Endothelial cell of umbilical vein (primary cell): Measurements from ENCODE around the gene PNKD. TPM values are rescaled to one million over a fixed set of nuclear protein-coding genes. Genes with fewer than 3 reads are reported as not detected.

ENCODE experiments used
- BruUV-seq: library from RNA; stranded (reverse); fragments of 400-500 nt; replicated peaks from 2 replicates; lab custom pipeline; 2021; lab: Mats Ljungman, UMichigan
- CTCF ChIA-PET: fragments of 300-600, 350-600 bp; sonication (Branson Sonifier 250); formaldehyde crosslinking; loops from one replicate; lab custom pipeline; 2021; ENCODE audit warnings: antibody characterized with exemption, inconsistent platforms; lab: Charles Lee
- POLR2A ChIA-PET: fragments of 300-600, 350-600 bp; sonication (Branson Sonifier 250); formaldehyde crosslinking; loops from one replicate; lab custom pipeline; 2021; ENCODE audit warnings: antibody characterized with exemption, inconsistent platforms; lab: Charles Lee
- DNase-seq: peaks from one replicate; pipeline ENCODE4 v3.0.0-alpha.2; 2011; ENCODE audit warnings: low read depth, low spot score
- FAIRE-seq: peaks from 2 replicates; lab custom pipeline; 2011; peaks lifted over from hg19 to GRCh38; lab: Jason Lieb, UNC
- H2AFZ ChIP-seq: 2 replicates; pipeline ENCODE4 v1.6.0; 2012; ENCODE audit warnings: low read depth, low read length, control low read depth, inconsistent platforms
- H3K27ac ChIP-seq: 2 replicates; pipeline ENCODE4 v1.5.1; 2011; ENCODE audit warnings: low read depth, mild to moderate bottlenecking, control low read depth, low read length, moderate library complexity; ENCODE audit not compliant: insufficient read depth
- H3K27me3 ChIP-seq, 2 experiments: 2 replicates each; pipeline versions ENCODE4 v1.6.0 to v1.6.1; 2011; ENCODE audit warnings: low read length in 2 of 2, mixed read lengths in 1 of 2; ENCODE audit not compliant: control insufficient read depth in 2 of 2, insufficient read depth in 2 of 2
- H3K36me3 ChIP-seq, 2 experiments: 2 replicates in 1 of 2; 3 replicates in 1 of 2; pipeline ENCODE4 v1.5.1; 2011; ENCODE audit warnings: low read length in 2 of 2, mild to moderate bottlenecking in 1 of 2, moderate library complexity in 1 of 2; ENCODE audit not compliant: control insufficient read depth in 2 of 2, insufficient read depth in 2 of 2; ENCODE audit errors: extremely low read depth in 1 of 2
- H3K4me1 ChIP-seq: 3 replicates; pipeline ENCODE4 v1.5.1; 2011; ENCODE audit warnings: mild to moderate bottlenecking, low read length; ENCODE audit not compliant: control insufficient read depth, insufficient read depth; ENCODE audit errors: extremely low read depth
- H3K4me2 ChIP-seq: 2 replicates; pipeline ENCODE4 v1.6.1; 2011; ENCODE audit warnings: low read length, control low read depth, mixed read lengths; ENCODE audit not compliant: insufficient read depth
- H3K4me3 ChIP-seq, 3 experiments: fragments of 200-600 bp in 1 of 3; sonication (generic), shearing (Covaris generic) in 1 of 3; replicated peaks in 1 of 3; 2 replicates each; pipeline ENCODE4 v1.5.1; 2011 to 2016; ENCODE audit warnings: control low read depth in 3 of 3, low read length in 3 of 3, mild to moderate bottlenecking in 2 of 3, inconsistent platforms in 1 of 3, low read depth in 1 of 3, moderate library complexity in 1 of 3; ENCODE audit not compliant: insufficient read depth in 1 of 3
- H3K79me2 ChIP-seq: 2 replicates; pipeline ENCODE4 v1.6.0; 2012; ENCODE audit warnings: low read length, inconsistent platforms; ENCODE audit not compliant: control insufficient read depth, insufficient read depth
- H3K9ac ChIP-seq: replicated peaks from 2 replicates; pipeline ENCODE3; 2011; ENCODE audit warnings: low read length, control low read depth; ENCODE audit not compliant: insufficient read depth; ENCODE audit errors: extremely low read depth
- H3K9me1 ChIP-seq: replicated peaks from 3 replicates; pipeline ENCODE4 v1.6.0; 2011; ENCODE audit warnings: mild to moderate bottlenecking, low read length; ENCODE audit not compliant: control insufficient read depth, insufficient read depth; ENCODE audit errors: extremely low read depth
- H3K9me3 ChIP-seq: replicated peaks from 2 replicates; pipeline ENCODE4 v1.5.1; 2012; ENCODE audit warnings: low read length, inconsistent platforms; ENCODE audit not compliant: control insufficient read depth, insufficient read depth
- H4K20me1 ChIP-seq: replicated peaks from 2 replicates; pipeline ENCODE3; 2011; ENCODE audit warnings: mild to moderate bottlenecking, low read length; ENCODE audit not compliant: control insufficient read depth, insufficient read depth; ENCODE audit errors: extremely low read depth
- CTCF ChIP-seq, 2 donors: IDR thresholded peaks; 1 replicate in 1 of 2; 2 replicates in 1 of 2; pipeline ENCODE4 v1.5.1; 2011; ENCODE audit warnings: low read length in 2 of 2, mild to moderate bottlenecking in 2 of 2, moderate library complexity in 2 of 2, control low read depth in 1 of 2, inconsistent platforms in 1 of 2, low read depth in 1 of 2; ENCODE audit not compliant: insufficient read depth in 1 of 2; ENCODE audit errors: extremely low read depth in 1 of 2
- EZH2 ChIP-seq: IDR thresholded peaks from 2 replicates; pipeline ENCODE4 v1.6.1; 2012; ENCODE audit warnings: borderline replicate concordance, low read depth, mild to moderate bottlenecking, moderate library complexity, low read length, inconsistent platforms; ENCODE audit not compliant: severe bottlenecking
- FOS ChIP-seq: IDR thresholded peaks from 2 replicates; pipeline ENCODE4 v1.6.1; 2011; ENCODE audit warnings: mild to moderate bottlenecking, low read length, moderate library complexity, borderline replicate concordance; ENCODE audit not compliant: insufficient read depth
- GATA2 ChIP-seq: IDR thresholded peaks from 2 replicates; pipeline ENCODE4 v1.7.0; 2011; ENCODE audit warnings: low read depth, mild to moderate bottlenecking, moderate library complexity, mixed read lengths, low read length; ENCODE audit not compliant: insufficient read length, insufficient read depth
- JUN ChIP-seq: IDR thresholded peaks from 2 replicates; pipeline ENCODE4 v1.6.1; 2011; ENCODE audit warnings: borderline replicate concordance, low read depth; ENCODE audit not compliant: insufficient read length, insufficient read depth
- MAX ChIP-seq: IDR thresholded peaks from 2 replicates; pipeline ENCODE4 v1.6.1; 2011; ENCODE audit not compliant: insufficient read depth, insufficient read length
- MYC ChIP-seq: IDR thresholded peaks from one replicate; pipeline ENCODE4 v1.6.1; 2011; ENCODE audit warnings: mild to moderate bottlenecking, low read depth, low read length
- POLR2A ChIP-seq: IDR thresholded peaks from 2 replicates; pipeline ENCODE4 v1.6.1; 2012; ENCODE audit warnings: low read depth, mild to moderate bottlenecking, control low read depth, low read length
- POLR2AphosphoS5 ChIP-seq: IDR thresholded peaks from 2 replicates; pipeline ENCODE4 v1.6.1; 2012; ENCODE audit warnings: low read depth, mild to moderate bottlenecking, control low read depth, low read length, moderate library complexity; ENCODE audit not compliant: insufficient read depth
- dilution Hi-C: fragments of 300-500 bp; cut with MboI; formaldehyde crosslinking; loops from one replicate; pipeline ENCODE4 v1.15.0; 2019; ENCODE audit warnings: low sequenced_read_pairs; ENCODE audit not compliant: extremely low pct_ligation_motif_present
- intact Hi-C: fragments of 100-400 bp; cut with micrococcal nuclease; formaldehyde crosslinking; loops from one replicate; pipeline ENCODE4 v1.10.0; 2022
- polyA plus RNA-seq, 4 experiments: library from polyadenylated mRNA; depleted of rRNA in 3 of 4; stranded (reverse) in 3 of 4; unstranded in 1 of 4; fragments of >200 nt; gene quantifications; 2 replicates each; pipeline versions ENCODE4 v1.2.1 to v1.2.3, GENCODE V29; 2011 to 2012; ENCODE audit warnings: missing spikeins in 1 of 4
- total RNA-seq: library from RNA; stranded (reverse); gene quantifications from 2 replicates; pipeline ENCODE4 v1.2.3, GENCODE V29; 2021

PNKD gene
- total and polyA plus RNA-seq, 2 donors (not counting 3 experiments of a cell fraction or from before 2014, with no cell fraction given): 56.1 to 88.3 TPM

GRCh38 chr2:218275371-218276072 is 5.2 kb downstream of the PNKD start:
- Histone ChIP-seq H3K79me2 (no peaks in the 10 kb centered on the region), H3K27ac (no peak overlapping the region), H2AFZ (no peak overlapping the region), H3K9ac (no peak overlapping the region), H3K9me3 (no peaks in the 10 kb centered on the region), H3K9me1 (no peaks in the 10 kb centered on the region), H3K36me3 (peaks cover 22 to 68% of the 10 kb centered on the region in 2 experiments), H3K4me1 (peaks cover 14% of the 10 kb centered on the region), H3K4me2 (no peak overlapping the region), H3K27me3 (no peaks in the 10 kb centered on the region), H4K20me1 (no peaks in the 10 kb centered on the region), H3K4me3 (no peak overlapping the region)
- no peak for DNase-seq
- TF ChIP-seq GATA2 (no peak), MYC (no peak), EZH2 (no peak), CTCF (IDR thresholded peaks at IDR 0.05; ENCODE audit: extremely low read depth in 1 of 2, insufficient read depth in 1 of 2, low read depth in 1 of 2, low read length in 2 of 2) (no peak), POLR2AphosphoS5 (no peak), JUN (no peak), FOS (no peak), POLR2A (no peak), MAX (no peak)
- ChIA-PET POLR2A (no interaction called here), CTCF (interaction anchor here (0.5 to 7.0 kb wide), 4 partner anchors 11 to 282 kb away, joined by 3 to 99 read pairs (median 32); partner anchors contain the start of gene TMBIM1)
- no TSS peak for BruUV-seq
- FAIRE-seq: no peak
- intact Hi-C loops (no loop called here), dilution Hi-C loops (no loop called here)
